Kidney epithelial cell (primary cell): ENCODE results near the gene PTCD2. TPM values are rescaled to one million over a fixed set of nuclear protein-coding genes. Genes with fewer than 3 reads are reported as not detected.

Source experiments
- DNase-seq: peaks from one replicate; pipeline ENCODE4 v3.0.0-alpha.2; 2010; ENCODE audit warnings: low read depth
- H3K27me3 ChIP-seq: 2 replicates; pipeline ENCODE4 v1.6.0; 2011; ENCODE audit warnings: low read length; ENCODE audit not compliant: control insufficient read depth, insufficient read depth
- H3K36me3 ChIP-seq: 2 replicates; pipeline ENCODE4 v1.5.1; 2011; ENCODE audit warnings: low read length; ENCODE audit not compliant: control insufficient read depth, insufficient read depth
- H3K4me3 ChIP-seq: 2 replicates; pipeline ENCODE4 v1.5.1; 2011; ENCODE audit warnings: low read depth, mild to moderate bottlenecking, control low read depth, low read length
- total RNA-seq: library from RNA; depleted of rRNA; stranded (reverse); fragments of >200 nt; gene quantifications from 2 replicates; pipeline ENCODE4 v1.2.3, GENCODE V29; 2015
- TF ChIP-seq, protein P1 (sequence below): IDR thresholded peaks from 2 replicates; pipeline ENCODE4 v1.5.1; 2011; ENCODE audit warnings: mild to moderate bottlenecking, moderate library complexity, low read length, control low read depth, inconsistent platforms; ENCODE audit not compliant: insufficient read depth, poor library complexity, severe bottlenecking

The PTCD2 gene
- total RNA-seq, 1 donor from 2014 or later: 11.7 TPM

DNA sequence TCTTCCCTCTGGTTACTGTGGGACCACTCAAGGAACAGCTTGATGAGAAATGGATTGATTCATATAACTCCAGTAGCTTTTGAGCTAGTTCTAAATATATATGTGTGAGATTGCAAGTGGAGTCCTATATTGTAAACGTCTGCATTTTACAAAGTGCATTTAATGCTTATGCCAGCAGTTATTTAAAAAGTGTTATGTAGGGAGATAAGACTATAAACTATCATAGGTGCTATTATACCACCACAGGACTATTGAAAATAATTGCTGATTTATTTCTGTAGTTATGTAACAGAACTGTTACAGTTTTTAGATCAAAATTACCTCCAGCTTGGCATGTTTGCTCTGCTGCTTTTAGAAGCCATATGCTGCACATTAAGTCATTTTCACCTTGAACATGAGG is 36.2 kb downstream of the PTCD2 start:
- no peak for DNase-seq
- H3K36me3 ChIP-seq: no peaks in the 10 kb centered on the region
- TF ChIP-seq, protein P1, sequence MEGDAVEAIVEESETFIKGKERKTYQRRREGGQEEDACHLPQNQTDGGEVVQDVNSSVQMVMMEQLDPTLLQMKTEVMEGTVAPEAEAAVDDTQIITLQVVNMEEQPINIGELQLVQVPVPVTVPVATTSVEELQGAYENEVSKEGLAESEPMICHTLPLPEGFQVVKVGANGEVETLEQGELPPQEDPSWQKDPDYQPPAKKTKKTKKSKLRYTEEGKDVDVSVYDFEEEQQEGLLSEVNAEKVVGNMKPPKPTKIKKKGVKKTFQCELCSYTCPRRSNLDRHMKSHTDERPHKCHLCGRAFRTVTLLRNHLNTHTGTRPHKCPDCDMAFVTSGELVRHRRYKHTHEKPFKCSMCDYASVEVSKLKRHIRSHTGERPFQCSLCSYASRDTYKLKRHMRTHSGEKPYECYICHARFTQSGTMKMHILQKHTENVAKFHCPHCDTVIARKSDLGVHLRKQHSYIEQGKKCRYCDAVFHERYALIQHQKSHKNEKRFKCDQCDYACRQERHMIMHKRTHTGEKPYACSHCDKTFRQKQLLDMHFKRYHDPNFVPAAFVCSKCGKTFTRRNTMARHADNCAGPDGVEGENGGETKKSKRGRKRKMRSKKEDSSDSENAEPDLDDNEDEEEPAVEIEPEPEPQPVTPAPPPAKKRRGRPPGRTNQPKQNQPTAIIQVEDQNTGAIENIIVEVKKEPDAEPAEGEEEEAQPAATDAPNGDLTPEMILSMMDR: no peak

DNA sequence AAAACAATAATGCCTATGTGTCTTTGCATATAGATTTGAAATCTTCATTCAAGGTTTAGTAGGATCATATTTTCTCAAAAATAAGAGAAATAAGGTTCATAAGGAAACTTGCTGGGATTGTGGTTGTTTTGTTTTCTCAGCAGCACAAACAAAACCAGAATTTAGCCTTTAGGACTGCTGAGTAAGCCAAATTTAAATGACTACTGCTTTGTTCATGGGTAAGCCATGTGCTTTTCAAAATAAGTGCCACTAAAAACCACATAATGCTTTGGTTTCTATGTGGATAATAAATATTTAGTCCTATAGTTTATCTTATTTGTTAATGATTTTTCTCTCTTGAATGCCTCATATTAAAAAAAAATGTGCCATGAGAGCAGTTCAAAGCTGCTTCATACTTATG is 38.8 kb downstream of the PTCD2 start:
- TF ChIP-seq, protein P1: no peak
- DNase-seq: no peak
- peaks cover 1% of the 10 kb centered on the region for H3K36me3 ChIP-seq
- H3K27me3 ChIP-seq: no peaks in the 10 kb centered on the region
- H3K4me3 ChIP-seq: no peak overlapping the region

More for the DNA sequence above, 36.2 kb downstream of the PTCD2 start:
- Histone ChIP-seq H3K27me3 (no peaks in the 10 kb centered on the region), H3K4me3 (no peak overlapping the region)

DNA sequence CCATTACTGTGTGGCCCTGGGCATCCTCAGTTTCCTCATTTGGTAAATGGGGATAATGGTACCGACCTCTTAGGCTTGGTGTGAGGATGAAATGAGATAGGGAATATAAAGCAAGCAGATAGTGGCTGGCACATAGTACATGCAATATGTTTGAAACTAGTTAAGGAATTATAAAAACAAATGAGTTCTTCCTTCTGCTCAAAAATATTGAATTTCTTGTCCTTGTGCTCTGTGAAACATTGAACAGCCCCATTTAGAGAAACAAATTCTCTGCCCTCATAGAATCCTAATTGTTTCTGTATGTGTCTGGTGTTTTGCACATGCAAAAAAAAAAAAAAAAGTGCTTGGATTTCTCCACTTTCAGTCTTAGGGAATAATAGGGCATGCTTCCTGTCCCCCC is 39.7 kb downstream of the PTCD2 start:
- TF ChIP-seq, protein P1: no peak
- no peak for DNase-seq
- Histone ChIP-seq H3K4me3 (no peak overlapping the region), H3K27me3 (no peaks in the 10 kb centered on the region), H3K36me3 (peaks cover 1% of the 10 kb centered on the region)

DNA sequence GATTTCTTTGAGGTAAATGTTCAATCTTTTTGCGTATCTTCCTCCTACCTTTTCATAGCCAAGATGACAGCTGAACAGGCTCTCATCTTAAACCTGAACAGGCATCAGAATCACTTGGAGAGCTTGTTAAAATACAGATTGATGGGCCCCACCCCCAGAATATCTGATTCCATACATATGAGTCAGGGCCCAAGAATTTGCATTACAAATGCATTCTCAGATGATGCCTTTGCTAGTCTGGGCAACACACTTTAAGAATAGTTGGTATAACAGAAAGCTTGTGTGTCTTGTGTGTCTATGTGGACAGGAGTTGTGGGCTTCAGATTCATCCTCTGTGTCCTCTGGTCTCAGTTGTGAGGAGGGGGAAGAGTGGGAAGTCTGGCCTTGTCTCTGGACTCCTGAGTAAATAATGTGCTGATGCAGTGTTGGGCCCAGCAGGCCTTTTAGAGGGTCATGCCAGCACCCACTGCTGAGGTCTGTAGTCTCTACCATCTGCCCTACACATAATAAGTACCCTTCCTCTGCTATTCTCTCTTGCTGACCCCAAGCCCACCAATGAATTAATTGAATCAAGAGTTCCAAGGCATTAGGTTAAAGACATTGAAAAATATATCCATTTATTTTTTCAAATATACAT is 43.1 kb downstream of the PTCD2 start:
- TF ChIP-seq, protein P1: no peak
- H3K36me3 ChIP-seq: peaks cover 1% of the 10 kb centered on the region
- H3K27me3 ChIP-seq: no peaks in the 10 kb centered on the region
- peak; percentile 52 for DNase-seq
- no peak overlapping the region for H3K4me3 ChIP-seq

DNA sequence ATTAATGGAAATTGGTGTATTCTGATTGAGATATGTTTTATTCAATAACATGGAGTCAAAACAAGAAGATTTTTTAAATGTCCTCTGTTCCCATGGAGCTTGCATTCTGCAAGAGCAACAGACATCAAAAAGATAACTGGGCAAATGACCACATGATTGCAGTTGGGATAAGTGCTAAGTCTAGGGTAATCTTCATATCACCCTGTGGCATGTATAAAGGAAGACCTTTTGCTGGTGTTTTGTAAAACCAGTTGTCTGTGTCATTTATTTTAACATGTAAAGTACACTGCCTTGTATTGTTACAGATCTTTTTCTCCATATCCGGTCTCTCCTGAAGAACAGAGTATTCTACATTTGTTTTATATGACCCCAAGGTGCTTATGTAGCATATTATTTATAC is 44.0 kb downstream of the PTCD2 start:
- TF ChIP-seq, protein P1: no peak
- DNase-seq: no peak
- Histone ChIP-seq H3K36me3 (peaks cover 1% of the 10 kb centered on the region), H3K27me3 (no peaks in the 10 kb centered on the region), H3K4me3 (no peak overlapping the region)

DNA sequence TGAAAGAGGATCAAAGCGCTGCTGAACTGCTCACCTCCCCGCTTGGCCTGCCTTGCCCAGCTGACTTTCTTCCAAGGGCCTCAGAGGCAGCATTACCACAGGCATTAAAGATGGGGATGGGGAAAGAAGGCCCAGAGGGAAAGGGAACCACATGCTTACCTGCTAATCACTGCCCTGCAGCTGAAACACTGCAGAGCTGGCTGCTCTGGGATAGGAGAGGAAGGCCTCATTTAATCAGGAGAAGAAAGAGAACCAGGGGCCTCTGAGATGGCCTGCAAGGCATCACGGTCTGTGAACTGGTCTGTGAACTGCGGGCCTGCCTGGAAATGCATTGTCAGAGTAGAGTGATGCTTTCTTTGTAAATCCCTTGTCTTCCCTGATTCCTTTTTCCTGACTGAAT is 44.8 kb downstream of the PTCD2 start:
- Histone ChIP-seq H3K27me3 (no peaks in the 10 kb centered on the region), H3K36me3 (peaks cover 1% of the 10 kb centered on the region), H3K4me3 (no peak overlapping the region)
- DNase-seq: no peak
- TF ChIP-seq, protein P1: no peak
